Smooth muscle cell (in vitro differentiated cells): ENCODE results near the gene PAXIP1. TPM values are rescaled to one million over a fixed set of nuclear protein-coding genes. Genes with fewer than 3 reads are reported as not detected.

Source experiments
- DNase-seq: peaks from one replicate; lab custom pipeline; 2025; ENCODE audit not compliant: unreplicated experiment; lab: John Stamatoyannopoulos, UW
- H2AFZ ChIP-seq: fragments of 200-600 bp; sonication (generic); 2 replicates; pipeline ENCODE4 v1.6.0; 2016; ENCODE audit warnings: antibody characterized with exemption, low read depth, mild to moderate bottlenecking
- H3F3A ChIP-seq: fragments of 200-600 bp; sonication (generic); 2 replicates; pipeline ENCODE4 v1.6.0; 2017; ENCODE audit warnings: antibody characterized with exemption, low read depth
- H3K27ac ChIP-seq: fragments of 200-600 bp; sonication (generic); 2 replicates; pipeline ENCODE4 v1.5.1; 2016; ENCODE audit warnings: low read depth, mild to moderate bottlenecking
- H3K27me3 ChIP-seq: fragments of 200-600 bp; sonication (generic); 2 replicates; pipeline ENCODE4 v1.6.1; 2016; ENCODE audit warnings: low read depth, mild to moderate bottlenecking
- H3K36me3 ChIP-seq: fragments of 200-600 bp; sonication (generic); 2 replicates; pipeline ENCODE4 v1.5.1; 2016; ENCODE audit warnings: low read depth
- H3K4me1 ChIP-seq: fragments of 200-600 bp; sonication (generic); 2 replicates; pipeline ENCODE4 v1.5.1; 2016; ENCODE audit warnings: low read depth
- H3K4me2 ChIP-seq: fragments of 200-600 bp; sonication (generic); 2 replicates; pipeline ENCODE4 v1.6.0; 2016; ENCODE audit warnings: mild to moderate bottlenecking
- H3K4me3 ChIP-seq: fragments of 200-600 bp; sonication (generic); 2 replicates; pipeline ENCODE4 v1.5.1; 2016; ENCODE audit warnings: mild to moderate bottlenecking
- H3K79me2 ChIP-seq: fragments of 200-600 bp; sonication (generic); 2 replicates; pipeline ENCODE4 v1.6.0; 2016; ENCODE audit warnings: low read depth, mild to moderate bottlenecking
- H3K9ac ChIP-seq: fragments of 200-600 bp; sonication (generic); 2 replicates; pipeline ENCODE4 v1.6.0; 2016; ENCODE audit warnings: low read depth
- H3K9me3 ChIP-seq: fragments of 200-600 bp; sonication (generic); replicated peaks from 2 replicates; pipeline ENCODE4 v1.5.1; 2016; ENCODE audit warnings: low read depth
- H4K20me1 ChIP-seq: fragments of 200-600 bp; sonication (generic); 2 replicates; pipeline ENCODE4 v1.6.0; 2016; ENCODE audit warnings: low read depth
- WGBS: methylation state at CpG from one replicate; pipeline ENCODE4 v1.1.7; 2016; ENCODE audit warnings: low lambda C conversion rate; 5-methylcytosine and 5-hydroxymethylcytosine counted together
- polyA plus RNA-seq: library from polyadenylated mRNA; unstranded; fragments of >200 nt; fragmentation: Nextera tagmentation; extraction: Ambion mirVana; gene quantifications from 2 replicates; pipeline ENCODE4 v1.2.1, GENCODE V29; 2016
- total RNA-seq: library from RNA; depleted of rRNA; stranded (reverse); fragments of >200 nt; gene quantifications from 2 replicates; pipeline ENCODE4 v1.2.3, GENCODE V29; 2014
- TF ChIP-seq, protein P1 (sequence below): fragments of 200-600 bp; sonication (generic); IDR thresholded peaks from 2 replicates; pipeline ENCODE4 v1.5.1; 2017; ENCODE audit warnings: borderline replicate concordance, mild to moderate bottlenecking, antibody characterized with exemption; ENCODE audit not compliant: insufficient read depth, poor library complexity, severe bottlenecking

PAXIP1 gene
- total and polyA plus RNA-seq, 2 experiments from 2014 or later: 1.8 to 7.1 TPM

DNA sequence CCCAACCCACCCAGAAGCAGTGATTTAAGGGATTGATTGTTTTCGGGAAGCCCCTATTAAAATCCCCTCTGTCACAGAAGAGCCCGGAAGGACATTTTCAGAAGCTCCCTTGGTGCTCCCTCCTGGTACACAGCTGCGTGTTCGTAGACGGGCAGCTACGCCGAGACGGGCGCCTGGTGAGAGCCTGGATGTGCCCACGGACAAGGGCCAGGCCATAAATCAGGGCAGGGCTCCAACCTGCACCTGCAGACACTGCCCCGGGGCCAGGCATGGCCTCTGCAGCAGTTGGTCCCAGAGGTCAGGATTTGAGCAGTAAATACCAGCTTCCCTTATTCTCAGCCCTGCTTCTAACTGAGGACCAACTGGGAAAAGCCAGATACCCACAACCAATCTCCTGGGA lies 106.8 kb downstream of the PAXIP1 start:
- H3K27me3 ChIP-seq: no peaks in the 10 kb centered on the region
- no peak overlapping the region for H2AFZ ChIP-seq
- 93% methylated on average over 11 of the region's 11 CpGs for whole genome bisulfite sequencing
- H3K9ac ChIP-seq: no peak overlapping the region
- TF ChIP-seq, protein P1, sequence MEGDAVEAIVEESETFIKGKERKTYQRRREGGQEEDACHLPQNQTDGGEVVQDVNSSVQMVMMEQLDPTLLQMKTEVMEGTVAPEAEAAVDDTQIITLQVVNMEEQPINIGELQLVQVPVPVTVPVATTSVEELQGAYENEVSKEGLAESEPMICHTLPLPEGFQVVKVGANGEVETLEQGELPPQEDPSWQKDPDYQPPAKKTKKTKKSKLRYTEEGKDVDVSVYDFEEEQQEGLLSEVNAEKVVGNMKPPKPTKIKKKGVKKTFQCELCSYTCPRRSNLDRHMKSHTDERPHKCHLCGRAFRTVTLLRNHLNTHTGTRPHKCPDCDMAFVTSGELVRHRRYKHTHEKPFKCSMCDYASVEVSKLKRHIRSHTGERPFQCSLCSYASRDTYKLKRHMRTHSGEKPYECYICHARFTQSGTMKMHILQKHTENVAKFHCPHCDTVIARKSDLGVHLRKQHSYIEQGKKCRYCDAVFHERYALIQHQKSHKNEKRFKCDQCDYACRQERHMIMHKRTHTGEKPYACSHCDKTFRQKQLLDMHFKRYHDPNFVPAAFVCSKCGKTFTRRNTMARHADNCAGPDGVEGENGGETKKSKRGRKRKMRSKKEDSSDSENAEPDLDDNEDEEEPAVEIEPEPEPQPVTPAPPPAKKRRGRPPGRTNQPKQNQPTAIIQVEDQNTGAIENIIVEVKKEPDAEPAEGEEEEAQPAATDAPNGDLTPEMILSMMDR: no peak
- H3K9me3 ChIP-seq: no peaks in the 10 kb centered on the region
- no peaks in the 10 kb centered on the region for H3F3A ChIP-seq
- no peak overlapping the region for H3K4me2 ChIP-seq
- no peak overlapping the region for H3K4me3 ChIP-seq
- H3K79me2 ChIP-seq: no peaks in the 10 kb centered on the region
- no peak for DNase-seq
- H3K27ac ChIP-seq: no peak overlapping the region
- H4K20me1 ChIP-seq: no peaks in the 10 kb centered on the region
- H3K36me3 ChIP-seq: no peaks in the 10 kb centered on the region
- H3K4me1 ChIP-seq: no peaks in the 10 kb centered on the region

Other genes starting within 250 kb of the PAXIP1 start
- not detected in 2 replicates for gene HTR5A, start 67.2 kb upstream of the PAXIP1 start, total RNA-seq
- gene HTR5A, start 67.2 kb upstream of the PAXIP1 start, polyA plus RNA-seq: not detected in 2 replicates